ENCODE data around the gene VPS33B. TPM values are rescaled to one million over a fixed set of nuclear protein-coding genes. Genes with fewer than 3 reads are reported as not detected.

Gene VPS33B
- total RNA-seq, 1 donor from 2014 or later, result 9.7 TPM

GRCh38 chr15:90966262-90966661 lies 56.1 kb downstream of the VPS33B start:
- Mint-ChIP-seq H3K27ac (ENCODE audit: unreplicated experiment) (no peak overlapping the region), H3K36me3 (ENCODE audit: low read depth, unreplicated experiment) (peaks cover 5% of the 10 kb centered on the region)
- TF ChIP-seq EZH2 (IDR thresholded peaks at IDR 0.05; ENCODE audit: insufficient read depth, low read length) (no peak), CTCF (IDR thresholded peaks at IDR 0.05; ENCODE audit: insufficient read depth, low read depth, low read length) (no peak)

GRCh38 chr15:90962021-90962420 lies 60.4 kb downstream of the VPS33B start:
- Mint-ChIP-seq H3K36me3 (ENCODE audit: low read depth, unreplicated experiment) (peaks cover 7% of the 10 kb centered on the region), H3K27ac (ENCODE audit: unreplicated experiment) (no peak overlapping the region), H3K4me3 (ENCODE audit: unreplicated experiment) (no peak overlapping the region), H3K4me1 (ENCODE audit: low read depth, unreplicated experiment) (no peaks in the 10 kb centered on the region), H3K9me3 (ENCODE audit: unreplicated experiment) (no peaks in the 10 kb centered on the region), H3K27me3 (ENCODE audit: low read depth, unreplicated experiment) (no peaks in the 10 kb centered on the region)
- peaks cover 3% of the 10 kb centered on the region for H3K79me2 ChIP-seq (ENCODE audit: insufficient read depth, low read length)
- H3K4me1 ChIP-seq (ENCODE audit: insufficient read depth, low read length), result peaks cover 10% of the 10 kb centered on the region
- H2AFZ ChIP-seq (ENCODE audit: low read depth, low read length), result no peak overlapping the region
- H3K27me3 ChIP-seq (ENCODE audit: insufficient read depth, low read length), result no peaks in the 10 kb centered on the region
- H3K4me2 ChIP-seq (ENCODE audit: low read length), result no peak overlapping the region
- no peak overlapping the region for H3K4me3 ChIP-seq (ENCODE audit: insufficient read depth, low read depth, low read length)
- H3K27ac ChIP-seq (ENCODE audit: low read depth, low read length), result no peak overlapping the region
- no peaks in the 10 kb centered on the region for H3K9me3 ChIP-seq (ENCODE audit: insufficient read depth, low read depth, low read length)
- no peak overlapping the region for H3K9ac ChIP-seq (ENCODE audit: low read length)
- H3K36me3 ChIP-seq (ENCODE audit: insufficient read depth, low read length), result peaks cover 13% of the 10 kb centered on the region
- DNase-seq (ENCODE audit: low read depth) (no peak), FAIRE-seq (no peak)
- peaks cover 8% of the 10 kb centered on the region for H4K20me1 ChIP-seq (ENCODE audit: insufficient read depth, low read length)
- TF ChIP-seq CTCF (IDR thresholded peaks at IDR 0.05; ENCODE audit: insufficient read depth, low read depth, low read length) (no peak), EZH2 (IDR thresholded peaks at IDR 0.05; ENCODE audit: insufficient read depth, low read length) (no peak)

More at GRCh38 chr15:90966262-90966661, 56.1 kb downstream of the VPS33B start:
- H3K9ac ChIP-seq (ENCODE audit: low read length), result no peak overlapping the region
- H4K20me1 ChIP-seq (ENCODE audit: insufficient read depth, low read length), result peaks cover 11% of the 10 kb centered on the region
- H3K27ac ChIP-seq (ENCODE audit: low read depth, low read length), result no peak overlapping the region
- no peaks in the 10 kb centered on the region for H3K4me1 ChIP-seq (ENCODE audit: insufficient read depth, low read length)
- H3K27me3 ChIP-seq (ENCODE audit: insufficient read depth, low read length), result no peaks in the 10 kb centered on the region
- no peak overlapping the region for H3K4me3 ChIP-seq (ENCODE audit: insufficient read depth, low read depth, low read length)
- Mint-ChIP-seq H3K4me3 (ENCODE audit: unreplicated experiment) (no peak overlapping the region), H3K4me1 (ENCODE audit: low read depth, unreplicated experiment) (no peaks in the 10 kb centered on the region), H3K27me3 (ENCODE audit: low read depth, unreplicated experiment) (no peaks in the 10 kb centered on the region), H3K9me3 (ENCODE audit: unreplicated experiment) (no peaks in the 10 kb centered on the region)
- peaks cover 42% of the 10 kb centered on the region for H3K36me3 ChIP-seq (ENCODE audit: insufficient read depth, low read length)
- no peak overlapping the region for H3K4me2 ChIP-seq (ENCODE audit: low read length)
- DNase-seq (ENCODE audit: low read depth) (no peak), FAIRE-seq (no peak)
- no peaks in the 10 kb centered on the region for H3K9me3 ChIP-seq (ENCODE audit: insufficient read depth, low read depth, low read length)
- no peak overlapping the region for H2AFZ ChIP-seq (ENCODE audit: low read depth, low read length)
- H3K79me2 ChIP-seq (ENCODE audit: insufficient read depth, low read length), result no peaks in the 10 kb centered on the region

- no peak overlapping the region for H3K4me3 Mint-ChIP-seq (ENCODE audit: unreplicated experiment)
- DNase-seq (ENCODE audit: low read depth), result no peak
Observed at GRCh38 chr15:90960298-90961091, 61.9 kb downstream of the VPS33B start.

More at GRCh38 chr15:90960298-90961091, 61.9 kb downstream of the VPS33B start:
- no peaks in the 10 kb centered on the region for H3K4me1 Mint-ChIP-seq (ENCODE audit: low read depth, unreplicated experiment)
- no peak overlapping the region for H3K4me2 ChIP-seq (ENCODE audit: low read length)
- peaks cover 3% of the 10 kb centered on the region for H3K79me2 ChIP-seq (ENCODE audit: insufficient read depth, low read length)
- no peaks in the 10 kb centered on the region for H3K9me3 Mint-ChIP-seq (ENCODE audit: unreplicated experiment)
- no peaks in the 10 kb centered on the region for H3K9me3 ChIP-seq (ENCODE audit: insufficient read depth, low read depth, low read length)
- H3K4me3 ChIP-seq (ENCODE audit: insufficient read depth, low read depth, low read length), result no peak overlapping the region
- no peaks in the 10 kb centered on the region for H3K27me3 ChIP-seq (ENCODE audit: insufficient read depth, low read length)
- peaks cover 7% of the 10 kb centered on the region for H3K36me3 Mint-ChIP-seq (ENCODE audit: low read depth, unreplicated experiment)
- H3K36me3 ChIP-seq (ENCODE audit: insufficient read depth, low read length), result peaks cover 5% of the 10 kb centered on the region
- H2AFZ ChIP-seq (ENCODE audit: low read depth, low read length), result no peak overlapping the region
- no peak overlapping the region for H3K27ac ChIP-seq (ENCODE audit: low read depth, low read length)
- FAIRE-seq, result no peak
- H3K9ac ChIP-seq (ENCODE audit: low read length), result no peak overlapping the region
- TF ChIP-seq EZH2 (IDR thresholded peaks at IDR 0.05; ENCODE audit: insufficient read depth, low read length) (no peak), CTCF (IDR thresholded peaks at IDR 0.05; ENCODE audit: insufficient read depth, low read depth, low read length) (no peak)
- peaks cover 5% of the 10 kb centered on the region for H4K20me1 ChIP-seq (ENCODE audit: insufficient read depth, low read length)
- H3K27me3 Mint-ChIP-seq (ENCODE audit: low read depth, unreplicated experiment), result no peaks in the 10 kb centered on the region
- peaks cover 18% of the 10 kb centered on the region for H3K4me1 ChIP-seq (ENCODE audit: insufficient read depth, low read length)
- no peak overlapping the region for H3K27ac Mint-ChIP-seq (ENCODE audit: unreplicated experiment)
